ENCODE results near the gene NRIP2.

DNA sequence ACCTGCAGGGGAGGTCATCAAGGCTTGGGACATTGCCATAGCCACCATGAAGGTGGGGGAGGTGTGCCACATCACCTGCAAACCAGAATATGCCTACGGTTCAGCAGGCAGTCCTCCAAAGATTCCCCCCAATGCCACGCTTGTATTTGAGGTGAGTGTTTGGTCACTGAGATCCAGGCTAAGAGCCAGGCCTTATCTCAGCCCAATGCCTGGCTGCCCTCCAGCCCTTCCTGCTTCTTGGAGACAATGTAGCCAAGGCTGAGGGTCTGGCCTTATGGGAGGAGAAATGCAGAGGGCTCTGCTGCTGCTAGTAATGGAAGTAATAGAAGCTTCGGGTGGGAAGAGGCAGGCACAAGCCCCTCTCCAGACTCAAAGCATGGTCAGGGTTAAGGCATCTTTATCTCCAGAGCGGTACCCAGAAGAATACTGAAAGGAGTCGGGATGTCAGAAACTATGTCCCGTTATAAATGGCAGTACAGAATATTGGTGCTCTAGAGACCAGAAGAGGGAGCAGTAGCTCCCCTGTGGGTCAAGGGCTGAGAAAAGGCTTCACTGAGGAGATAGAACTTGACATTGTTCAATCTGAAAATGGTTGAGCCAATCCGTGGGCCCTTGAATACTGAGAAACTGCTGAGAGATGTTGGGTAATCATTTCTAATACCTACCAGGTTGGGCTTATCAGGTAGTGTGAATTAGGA lies 37.0 kb downstream of the NRIP2 start:
- TF ChIP-seq YY1 (IDR thresholded peaks at IDR 0.05; ENCODE audit: insufficient read depth, insufficient read length) (no peak), SUZ12 (IDR thresholded peaks at IDR 0.05; ENCODE audit: extremely low read depth, insufficient read depth, insufficient read length) (no peak), ZNF274 (IDR thresholded peaks at IDR 0.05; ENCODE audit: low read depth, low read length) (no peak)

All from NT2/D1 (cell line).